ENCODE results near the gene SCAF8. TPM values are rescaled to one million over a fixed set of nuclear protein-coding genes. Genes with fewer than 3 reads are reported as not detected.

The SCAF8 gene
- total and polyA plus RNA-seq, 9 donors: 21.9 to 66.1 (median 54.3) TPM

DNA sequence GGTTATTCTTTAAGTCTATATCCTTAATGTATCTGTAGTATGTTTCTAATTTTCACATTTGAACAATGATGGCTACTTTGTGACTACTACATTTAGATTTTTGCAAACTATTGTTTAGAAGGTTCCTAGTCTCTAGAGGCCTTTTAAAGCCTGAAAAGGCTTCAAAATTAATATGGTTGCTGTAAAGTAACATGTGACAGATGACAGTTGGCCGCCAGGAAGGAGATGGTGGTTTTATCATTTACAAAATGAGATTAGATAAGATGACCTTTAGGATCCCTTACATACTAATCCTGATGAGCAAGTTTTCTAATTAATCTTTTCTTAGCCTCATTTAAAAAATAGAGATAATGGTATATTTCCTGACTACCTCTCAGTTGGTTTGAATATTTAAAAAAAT lies 18.8 kb downstream of the SCAF8 start:
- DNase-seq: no peak
- Histone ChIP-seq H3K4me3 (no peak overlapping the region), H3K9me3 (no peaks in the 10 kb centered on the region), H3K27ac (no peak overlapping the region), H3K27me3 (no peaks in the 10 kb centered on the region), H3K4me1 (ENCODE audit: insufficient read depth) (peaks cover 14% of the 10 kb centered on the region), H3K36me3 (no peaks in the 10 kb centered on the region)
- intact Hi-C loops (cut with DNase I): no loop called here
- TF ChIP-seq, protein P1, sequence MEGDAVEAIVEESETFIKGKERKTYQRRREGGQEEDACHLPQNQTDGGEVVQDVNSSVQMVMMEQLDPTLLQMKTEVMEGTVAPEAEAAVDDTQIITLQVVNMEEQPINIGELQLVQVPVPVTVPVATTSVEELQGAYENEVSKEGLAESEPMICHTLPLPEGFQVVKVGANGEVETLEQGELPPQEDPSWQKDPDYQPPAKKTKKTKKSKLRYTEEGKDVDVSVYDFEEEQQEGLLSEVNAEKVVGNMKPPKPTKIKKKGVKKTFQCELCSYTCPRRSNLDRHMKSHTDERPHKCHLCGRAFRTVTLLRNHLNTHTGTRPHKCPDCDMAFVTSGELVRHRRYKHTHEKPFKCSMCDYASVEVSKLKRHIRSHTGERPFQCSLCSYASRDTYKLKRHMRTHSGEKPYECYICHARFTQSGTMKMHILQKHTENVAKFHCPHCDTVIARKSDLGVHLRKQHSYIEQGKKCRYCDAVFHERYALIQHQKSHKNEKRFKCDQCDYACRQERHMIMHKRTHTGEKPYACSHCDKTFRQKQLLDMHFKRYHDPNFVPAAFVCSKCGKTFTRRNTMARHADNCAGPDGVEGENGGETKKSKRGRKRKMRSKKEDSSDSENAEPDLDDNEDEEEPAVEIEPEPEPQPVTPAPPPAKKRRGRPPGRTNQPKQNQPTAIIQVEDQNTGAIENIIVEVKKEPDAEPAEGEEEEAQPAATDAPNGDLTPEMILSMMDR (IDR thresholded peaks at IDR 0.05): no peak
- TF ChIP-seq POLR2A (IDR thresholded peaks at IDR 0.05) (no peak), EP300 (IDR thresholded peaks at IDR 0.05) (no peak)
- 80 to 88% (median 83%) methylated on average over 1 of the region's 1 CpG for WGBS, 3 donors

DNA sequence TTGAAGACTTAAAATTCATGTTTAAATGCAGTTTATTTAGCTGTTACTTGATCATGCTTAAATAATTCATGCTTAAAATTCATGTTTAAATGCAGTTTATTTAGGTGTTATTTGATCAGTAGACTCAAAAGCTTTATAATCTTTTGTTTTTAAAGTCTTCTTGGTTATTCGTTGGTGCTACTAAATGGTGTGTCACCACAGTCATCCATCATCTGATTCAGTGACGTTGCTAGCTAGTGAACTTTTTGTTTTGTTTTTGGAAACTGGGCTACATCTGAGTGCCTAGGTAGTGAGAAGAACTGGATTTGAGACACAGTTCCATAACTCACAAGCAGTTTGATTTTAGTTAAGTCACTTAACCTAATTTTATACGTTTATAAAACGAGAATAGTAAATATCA lies 20.9 kb downstream of the SCAF8 start:
- TF ChIP-seq, protein P1 (IDR thresholded peaks at IDR 0.05): no peak
- TF ChIP-seq POLR2A (IDR thresholded peaks at IDR 0.05): no peak
- TF ChIP-seq EP300 (IDR thresholded peaks at IDR 0.05): no peak
- intact Hi-C loops (cut with DNase I): no loop called here
- no peaks in the 10 kb centered on the region for H3K9me3 ChIP-seq
- H3K4me1 ChIP-seq (ENCODE audit: insufficient read depth): peaks cover 10% of the 10 kb centered on the region
- no peaks in the 10 kb centered on the region for H3K36me3 ChIP-seq
- 21 to 24% (median 21%) methylated on average over 4 of the region's 4 CpGs for WGBS, 3 donors
- no peak for DNase-seq
- no peak overlapping the region for H3K4me3 ChIP-seq
- H3K27ac ChIP-seq: no peak overlapping the region
- no peaks in the 10 kb centered on the region for H3K27me3 ChIP-seq

DNA sequence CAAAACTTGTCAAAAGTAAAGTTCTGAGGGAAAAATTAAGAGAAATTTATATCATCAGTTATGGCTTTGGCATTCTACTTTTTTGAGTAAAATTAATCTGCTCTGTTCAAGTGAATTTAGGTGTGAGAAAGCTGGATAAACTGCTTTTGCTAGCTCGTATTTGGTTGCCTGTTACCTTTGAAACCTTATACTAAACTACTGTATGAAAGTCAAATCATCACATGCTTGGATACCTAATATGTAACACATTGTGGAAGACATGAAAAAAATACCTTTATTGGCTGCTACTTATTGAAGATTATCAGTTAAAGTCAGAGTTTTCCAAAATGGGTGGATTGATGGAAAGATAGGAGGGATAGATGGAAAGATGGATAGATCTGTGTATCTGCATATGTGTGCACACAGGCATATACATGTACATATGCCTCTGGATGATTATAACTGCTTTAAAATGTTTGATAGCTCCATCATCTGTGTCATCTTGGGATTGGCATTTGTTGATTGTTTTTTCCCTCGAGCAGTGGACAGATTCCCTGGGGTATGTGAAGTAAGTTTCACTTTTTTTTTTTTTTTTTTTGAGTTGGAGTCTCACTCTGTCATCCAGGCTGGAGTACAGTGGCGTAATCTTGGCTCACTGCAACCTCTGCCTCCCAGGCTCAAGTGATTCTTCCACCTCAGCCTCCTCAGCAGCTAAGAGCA lies 24.3 kb downstream of the SCAF8 start:
- Histone ChIP-seq H3K9me3 (no peaks in the 10 kb centered on the region), H3K4me1 (ENCODE audit: insufficient read depth) (peaks cover 9% of the 10 kb centered on the region), H3K4me3 (no peak overlapping the region), H3K27me3 (no peaks in the 10 kb centered on the region), H3K36me3 (no peaks in the 10 kb centered on the region), H3K27ac (no peak overlapping the region)
- DNase-seq: no peak
- intact Hi-C loops (cut with DNase I): no loop called here
- TF ChIP-seq EP300 (IDR thresholded peaks at IDR 0.05): no peak
- TF ChIP-seq POLR2A (IDR thresholded peaks at IDR 0.05): no peak
- TF ChIP-seq, protein P1 (IDR thresholded peaks at IDR 0.05): no peak
- 66 to 70% (median 66%) methylated on average over 3 of the region's 3 CpGs for WGBS, 3 donors

DNA sequence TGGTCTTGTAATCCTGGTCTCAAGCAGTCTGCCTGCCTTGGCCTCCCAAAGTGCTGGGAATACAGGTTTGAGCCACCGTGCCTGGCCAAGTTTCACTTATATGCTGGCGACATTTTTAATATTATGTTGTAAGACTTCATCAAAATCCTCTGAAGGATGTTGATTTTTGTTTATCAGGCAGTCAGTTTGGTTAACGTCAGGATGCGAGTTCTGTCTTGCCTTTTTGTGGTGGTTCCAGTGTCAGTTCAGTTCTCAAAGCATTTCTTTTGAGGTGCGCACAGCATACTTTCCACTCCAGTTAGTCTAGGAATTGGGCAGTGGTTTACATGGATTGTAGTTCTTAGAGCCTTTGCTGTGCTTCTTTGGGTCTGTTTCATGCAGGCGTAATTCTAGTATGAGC lies 24.9 kb downstream of the SCAF8 start:
- TF ChIP-seq, protein P1 (IDR thresholded peaks at IDR 0.05): no peak
- no peak for TF ChIP-seq EP300 (IDR thresholded peaks at IDR 0.05)
- TF ChIP-seq POLR2A (IDR thresholded peaks at IDR 0.05): no peak
- Histone ChIP-seq H3K4me1 (ENCODE audit: insufficient read depth) (peaks cover 9% of the 10 kb centered on the region), H3K36me3 (no peaks in the 10 kb centered on the region), H3K4me3 (no peak overlapping the region), H3K27me3 (no peaks in the 10 kb centered on the region), H3K27ac (no peak overlapping the region), H3K9me3 (no peaks in the 10 kb centered on the region)
- DNase-seq: no peak
- 71 to 82% (median 77%) methylated on average over 6 of the region's 6 CpGs for WGBS, 3 donors
- intact Hi-C loops (cut with DNase I): no loop called here

Data from ovary (tissue), 9 donors.